ENCODE results near the gene ADAM10. TPM values are rescaled to one million over a fixed set of nuclear protein-coding genes. Genes with fewer than 3 reads are reported as not detected.
A peak's percentile ranks its signal among the peaks of the same experiment; 100 is the strongest.
"Not testable (repeated sequence)": the region's sequence is repeated elsewhere in the genome, so short reads cannot be mapped to it uniquely, and the experiment has no call there.

The ADAM10 gene
- total RNA-seq, 1 experiment from 2014 or later = 474 TPM

DNA sequence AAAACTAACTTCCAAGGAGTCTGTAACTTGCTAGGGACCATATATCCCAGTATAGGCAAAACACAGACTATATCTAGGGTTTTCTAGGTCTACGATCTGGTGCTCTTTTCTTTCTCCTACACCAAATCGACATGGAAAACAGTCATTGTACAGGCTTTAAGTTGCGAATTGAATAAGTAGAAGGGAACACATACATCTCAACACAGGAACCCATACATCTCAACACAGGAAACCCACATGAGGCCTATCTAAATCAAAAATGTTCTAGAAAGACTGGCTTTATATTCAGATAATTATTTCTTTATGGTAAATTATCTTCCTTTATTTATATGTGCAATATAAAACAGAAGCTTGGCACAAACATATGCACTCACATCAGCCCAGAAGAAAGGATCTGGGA is 126.6 kb downstream of the ADAM10 start:
- peaks cover 10% of the 10 kb centered on the region for H3K4me1 Mint-ChIP-seq (ENCODE audit: low read depth, unreplicated experiment)
- CTCF ChIA-PET = no interaction called here
- peaks cover 45% of the 10 kb centered on the region for H3K36me3 Mint-ChIP-seq (ENCODE audit: insufficient read depth, unreplicated experiment)
- intact Hi-C loops (cut with micrococcal nuclease; ENCODE audit: unreplicated experiment) = no loop called here
- peaks cover 8% of the 10 kb centered on the region for H3K9me3 Mint-ChIP-seq (ENCODE audit: low read depth, unreplicated experiment)
- DNase-seq = no peak
- H3K27me3 Mint-ChIP-seq (ENCODE audit: unreplicated experiment) = no peaks in the 10 kb centered on the region
- H3K4me3 Mint-ChIP-seq (ENCODE audit: low read depth, unreplicated experiment) = no peak overlapping the region
- TF ChIP-seq, protein P1, sequence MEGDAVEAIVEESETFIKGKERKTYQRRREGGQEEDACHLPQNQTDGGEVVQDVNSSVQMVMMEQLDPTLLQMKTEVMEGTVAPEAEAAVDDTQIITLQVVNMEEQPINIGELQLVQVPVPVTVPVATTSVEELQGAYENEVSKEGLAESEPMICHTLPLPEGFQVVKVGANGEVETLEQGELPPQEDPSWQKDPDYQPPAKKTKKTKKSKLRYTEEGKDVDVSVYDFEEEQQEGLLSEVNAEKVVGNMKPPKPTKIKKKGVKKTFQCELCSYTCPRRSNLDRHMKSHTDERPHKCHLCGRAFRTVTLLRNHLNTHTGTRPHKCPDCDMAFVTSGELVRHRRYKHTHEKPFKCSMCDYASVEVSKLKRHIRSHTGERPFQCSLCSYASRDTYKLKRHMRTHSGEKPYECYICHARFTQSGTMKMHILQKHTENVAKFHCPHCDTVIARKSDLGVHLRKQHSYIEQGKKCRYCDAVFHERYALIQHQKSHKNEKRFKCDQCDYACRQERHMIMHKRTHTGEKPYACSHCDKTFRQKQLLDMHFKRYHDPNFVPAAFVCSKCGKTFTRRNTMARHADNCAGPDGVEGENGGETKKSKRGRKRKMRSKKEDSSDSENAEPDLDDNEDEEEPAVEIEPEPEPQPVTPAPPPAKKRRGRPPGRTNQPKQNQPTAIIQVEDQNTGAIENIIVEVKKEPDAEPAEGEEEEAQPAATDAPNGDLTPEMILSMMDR (IDR thresholded peaks at IDR 0.05; ENCODE audit: unreplicated experiment) = no peak
- no TSS peak for BruUV-seq (replicated peaks)
- no peak overlapping the region for H3K27ac Mint-ChIP-seq (ENCODE audit: unreplicated experiment)

GRCh38 chr15:58620268-58620667 is 129.2 kb downstream of the ADAM10 start:
- DNase-seq; BruUV-seq (replicated peaks); H3K27me3 Mint-ChIP-seq (ENCODE audit: unreplicated experiment); H3K4me1 Mint-ChIP-seq (ENCODE audit: low read depth, unreplicated experiment); intact Hi-C loops (cut with micrococcal nuclease; ENCODE audit: unreplicated experiment); H3K27ac Mint-ChIP-seq (ENCODE audit: unreplicated experiment); H3K4me3 Mint-ChIP-seq (ENCODE audit: low read depth, unreplicated experiment): not testable (repeated sequence)
- CTCF ChIA-PET = interaction anchor here (0.7 kb wide), 1 partner anchor 251 kb away, joined by 3 read pairs; no protein-coding TSS in a partner anchor
- Mint-ChIP-seq H3K36me3 (ENCODE audit: insufficient read depth, unreplicated experiment) (peaks cover 31% of the 10 kb centered on the region), H3K9me3 (ENCODE audit: low read depth, unreplicated experiment) (peaks cover 11% of the 10 kb centered on the region)

DNA sequence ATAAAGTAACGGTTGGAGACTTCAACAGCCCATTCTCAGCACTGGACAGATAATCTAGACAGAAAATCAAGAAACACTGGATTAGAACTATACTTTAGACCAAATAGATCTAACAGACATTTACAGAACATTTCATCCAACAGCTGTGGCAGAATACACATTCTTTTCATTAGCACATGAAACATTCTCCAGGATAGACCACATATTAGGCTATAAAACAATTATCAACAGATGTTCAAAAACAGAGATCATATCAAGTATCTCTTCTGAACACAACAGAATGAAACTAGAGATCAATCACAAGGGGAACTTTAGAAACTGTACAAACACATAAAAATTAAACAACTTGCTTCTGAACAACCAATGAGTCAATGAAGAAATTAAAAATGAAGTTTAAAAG is 133.3 kb downstream of the ADAM10 start:
- Mint-ChIP-seq H3K4me3 (ENCODE audit: low read depth, unreplicated experiment) (no peak overlapping the region), H3K27ac (ENCODE audit: unreplicated experiment) (no peak overlapping the region), H3K36me3 (ENCODE audit: insufficient read depth, unreplicated experiment) (peaks cover 53% of the 10 kb centered on the region), H3K4me1 (ENCODE audit: low read depth, unreplicated experiment) (peaks cover 19% of the 10 kb centered on the region), H3K27me3 (ENCODE audit: unreplicated experiment) (no peaks in the 10 kb centered on the region), H3K9me3 (ENCODE audit: low read depth, unreplicated experiment) (peaks cover 18% of the 10 kb centered on the region)
- intact Hi-C loops (cut with micrococcal nuclease; ENCODE audit: unreplicated experiment) = no loop called here
- TF ChIP-seq, protein P1 (IDR thresholded peaks at IDR 0.05; ENCODE audit: unreplicated experiment) = no peak
- BruUV-seq (replicated peaks) = no TSS peak
- CTCF ChIA-PET = no interaction called here
- no peak for DNase-seq

DNA sequence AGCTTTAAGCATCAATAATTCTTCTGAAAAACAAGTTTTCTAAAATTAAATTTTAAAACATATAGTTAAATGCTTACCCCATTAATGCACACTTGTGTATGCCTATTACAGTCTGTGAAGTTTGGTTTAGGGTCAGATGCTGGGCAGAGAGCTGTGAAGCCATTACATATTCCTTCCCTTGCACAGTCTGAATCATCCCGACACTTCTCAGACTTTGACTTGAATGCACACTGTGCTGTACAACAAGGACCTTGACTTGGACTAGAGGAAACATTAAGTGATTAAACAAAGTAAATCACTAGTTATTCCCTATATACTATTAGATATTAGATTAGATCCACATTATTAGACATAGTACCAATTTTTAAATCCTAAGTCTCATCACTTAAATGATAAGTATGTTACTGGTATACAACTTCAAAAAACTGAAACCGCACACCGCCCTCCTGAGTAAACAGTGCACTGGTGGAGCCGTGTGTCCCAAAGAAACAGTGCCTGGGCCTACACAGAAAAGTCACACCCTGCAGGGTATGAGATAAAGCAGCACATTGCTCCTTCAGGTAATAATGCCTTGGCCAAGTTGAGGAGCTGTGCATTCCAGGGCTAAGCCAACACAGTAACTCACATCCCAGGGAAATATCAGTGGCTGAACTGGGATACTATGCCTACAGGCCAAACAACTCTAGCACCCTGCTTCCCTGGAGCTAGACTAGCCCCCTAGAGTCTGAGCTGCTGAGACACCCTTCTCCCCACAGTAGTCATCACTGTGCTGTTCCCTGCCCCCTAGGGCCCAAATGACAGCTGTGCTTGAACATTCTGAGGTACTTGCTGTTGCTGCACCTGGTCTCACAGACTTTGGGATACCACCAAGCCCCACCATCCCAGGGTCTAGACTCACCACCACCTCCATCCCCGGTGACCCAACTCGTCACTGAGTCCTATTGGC is 137.5 kb downstream of the ADAM10 start:
- no TSS peak for BruUV-seq (replicated peaks)
- TF ChIP-seq, protein P1 (IDR thresholded peaks at IDR 0.05; ENCODE audit: unreplicated experiment) = no peak
- peak overlapping the region; percentile 7 for H3K4me3 Mint-ChIP-seq (ENCODE audit: low read depth, unreplicated experiment)
- H3K36me3 Mint-ChIP-seq (ENCODE audit: insufficient read depth, unreplicated experiment) = peaks cover 44% of the 10 kb centered on the region
- peak overlapping the region; percentile 60 for H3K27ac Mint-ChIP-seq (ENCODE audit: unreplicated experiment)
- CTCF ChIA-PET = interaction anchor here (0.6 kb wide), 1 partner anchor 439 kb away, joined by 4 read pairs; no protein-coding TSS in a partner anchor
- no peaks in the 10 kb centered on the region for H3K27me3 Mint-ChIP-seq (ENCODE audit: unreplicated experiment)
- peaks cover 41% of the 10 kb centered on the region for H3K4me1 Mint-ChIP-seq (ENCODE audit: low read depth, unreplicated experiment)
- H3K9me3 Mint-ChIP-seq (ENCODE audit: low read depth, unreplicated experiment) = peaks cover 10% of the 10 kb centered on the region
- peak; percentile 15 for DNase-seq
- intact Hi-C loops (cut with micrococcal nuclease; ENCODE audit: unreplicated experiment) = no loop called here

DNA sequence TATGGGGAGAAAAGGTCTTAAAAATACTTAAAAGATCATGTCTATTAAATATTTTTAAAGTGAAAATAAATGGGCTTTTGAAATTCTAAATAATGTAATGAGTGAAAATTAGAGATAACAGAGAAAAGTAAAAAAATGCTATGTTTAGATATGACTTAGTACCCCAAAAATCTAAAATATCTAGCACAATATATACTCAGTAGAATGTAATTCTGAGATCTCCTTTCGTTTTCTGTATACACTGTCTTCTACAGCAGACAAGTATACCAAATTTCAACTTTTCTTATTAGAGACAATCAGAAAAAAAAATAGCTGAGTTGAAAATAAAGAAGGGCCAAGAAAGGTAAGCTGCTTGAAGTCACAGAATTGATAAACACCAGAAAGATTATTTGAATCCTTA is 140.8 kb downstream of the ADAM10 start:
- H3K27me3 Mint-ChIP-seq (ENCODE audit: unreplicated experiment) = no peaks in the 10 kb centered on the region
- no peak overlapping the region for H3K27ac Mint-ChIP-seq (ENCODE audit: unreplicated experiment)
- H3K4me1 Mint-ChIP-seq (ENCODE audit: low read depth, unreplicated experiment) = peaks cover 72% of the 10 kb centered on the region
- peaks cover 2% of the 10 kb centered on the region for H3K9me3 Mint-ChIP-seq (ENCODE audit: low read depth, unreplicated experiment)
- intact Hi-C loops (cut with micrococcal nuclease; ENCODE audit: unreplicated experiment) = no loop called here
- CTCF ChIA-PET = no interaction called here
- H3K4me3 Mint-ChIP-seq (ENCODE audit: low read depth, unreplicated experiment) = no peak overlapping the region
- TF ChIP-seq, protein P1 (IDR thresholded peaks at IDR 0.05; ENCODE audit: unreplicated experiment) = no peak
- DNase-seq = no peak
- BruUV-seq (replicated peaks) = no TSS peak
- H3K36me3 Mint-ChIP-seq (ENCODE audit: insufficient read depth, unreplicated experiment) = peaks cover 40% of the 10 kb centered on the region
